Breast epithelium (tissue), 3 donors: ENCODE measurements around the gene GALNT9.

Experiments used
- CTCF ChIP-seq, 3 donors: fragments of 450-650 bp; IDR thresholded peaks; one replicate each; pipeline ENCODE4 v1.5.1; 2016 to 2017; ENCODE audit warnings: antibody characterized with exemption in 3 of 3, mild to moderate bottlenecking in 3 of 3, moderate library complexity in 3 of 3
- POLR2A ChIP-seq: fragments of 450-650 bp; IDR thresholded peaks from one replicate; pipeline ENCODE4 v1.6.1; 2016; ENCODE audit warnings: antibody characterized with exemption, mild to moderate bottlenecking, moderate library complexity

- no peak for TF ChIP-seq CTCF (IDR thresholded peaks at IDR 0.05)
- no peak for TF ChIP-seq POLR2A
Observed at GRCh38 chr12:132324173-132324572, 5.2 kb downstream of the GALNT9 start.
